Measurements from ENCODE around the gene GTF3C6.
"Not testable (repeated sequence)": the region's sequence is repeated elsewhere in the genome, so short reads cannot be mapped to it uniquely, and the experiment has no call there.

The GTF3C6 gene

GRCh38 chr6:110980227-110980626 is 21.7 kb downstream of the GTF3C6 start:
- DNase-seq, result no peak

- DNase-seq, result no peak
These were observed 22.1 kb downstream of the GTF3C6 start for GRCh38 chr6:110980648-110981047.

DNA sequence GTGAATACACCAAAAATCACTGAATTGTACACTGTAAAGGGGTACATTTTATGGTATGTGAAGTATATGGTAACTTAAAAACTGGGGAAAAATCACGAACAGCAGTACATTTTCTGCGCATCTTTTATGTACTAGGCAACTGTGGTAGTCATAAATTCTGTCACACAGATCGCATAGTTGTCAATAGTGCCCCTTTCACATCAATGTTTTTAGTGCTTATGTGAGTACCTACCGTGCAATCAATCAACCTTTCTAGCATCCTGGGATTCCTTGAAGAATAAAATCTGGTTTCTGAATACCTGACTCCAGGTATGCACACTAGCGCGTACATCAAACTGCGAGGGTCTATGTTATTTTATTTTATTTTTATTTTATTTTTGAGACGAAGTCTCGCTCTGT is 22.7 kb downstream of the GTF3C6 start:
- no peak for DNase-seq

DNA sequence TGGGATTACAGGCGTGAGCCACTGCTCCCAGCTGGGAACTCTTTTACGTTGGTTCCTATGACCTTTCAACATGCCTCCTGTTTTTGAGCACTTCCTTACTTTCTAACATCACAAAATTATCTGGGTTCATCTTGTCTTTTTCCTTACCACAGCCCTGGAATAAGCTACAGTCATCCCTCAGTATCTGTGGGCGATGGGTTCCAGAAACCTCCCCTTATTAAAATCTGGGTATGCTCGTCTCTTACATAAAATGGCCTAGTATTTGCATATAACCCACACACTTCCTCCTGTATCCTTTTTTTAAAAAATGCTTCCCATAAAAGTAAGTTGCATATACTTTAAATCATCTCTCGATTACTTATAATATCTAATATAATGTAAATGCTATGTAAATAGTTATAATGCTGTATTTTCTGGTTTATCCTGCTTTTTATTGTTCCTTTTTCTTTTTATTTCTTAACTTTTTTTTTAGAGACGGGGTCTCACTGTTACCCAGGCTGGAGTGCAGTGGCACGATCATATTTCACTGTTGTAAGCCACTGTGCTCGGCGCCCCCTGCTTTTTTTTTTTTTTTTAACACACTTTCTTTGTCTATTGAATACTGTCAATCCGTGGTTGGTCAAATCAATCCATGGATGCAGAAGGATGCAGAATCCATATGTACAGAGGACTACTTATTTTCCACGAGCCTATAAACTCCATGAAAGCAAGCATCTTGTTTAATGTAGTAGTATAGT is 32.5 kb downstream of the GTF3C6 start:
- no peak for DNase-seq

DNA sequence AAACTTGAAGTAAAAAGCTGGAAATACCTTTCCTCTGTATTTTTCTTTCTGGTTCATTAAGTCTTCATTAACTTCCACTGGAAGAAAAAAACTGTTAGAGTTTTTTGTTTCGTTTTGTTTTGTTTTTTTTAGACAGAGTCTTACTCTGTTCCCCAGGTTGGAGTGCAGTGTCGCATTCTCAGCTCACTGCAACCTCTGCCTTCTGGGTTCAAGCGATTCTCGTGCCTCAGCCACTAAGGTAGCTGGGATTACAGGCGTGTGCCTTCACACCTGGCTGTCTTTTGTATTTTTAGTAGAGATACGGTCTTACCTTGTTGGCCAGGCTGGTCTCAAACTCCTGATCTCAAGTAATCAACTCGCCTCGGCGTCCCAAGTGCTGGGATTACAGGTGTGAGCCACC is 38.2 kb downstream of the GTF3C6 start:
- no peak for DNase-seq

GRCh38 chr6:110999634-111000270 is 41.2 kb downstream of the GTF3C6 start:
- peak; percentile 9 for DNase-seq

- no peak for DNase-seq
These were observed 43.8 kb downstream of the GTF3C6 start for GRCh38 chr6:111002350-111002749.

GRCh38 chr6:111011360-111012142 is 53.0 kb downstream of the GTF3C6 start:
- DNase-seq, result peak; percentile 53

DNA sequence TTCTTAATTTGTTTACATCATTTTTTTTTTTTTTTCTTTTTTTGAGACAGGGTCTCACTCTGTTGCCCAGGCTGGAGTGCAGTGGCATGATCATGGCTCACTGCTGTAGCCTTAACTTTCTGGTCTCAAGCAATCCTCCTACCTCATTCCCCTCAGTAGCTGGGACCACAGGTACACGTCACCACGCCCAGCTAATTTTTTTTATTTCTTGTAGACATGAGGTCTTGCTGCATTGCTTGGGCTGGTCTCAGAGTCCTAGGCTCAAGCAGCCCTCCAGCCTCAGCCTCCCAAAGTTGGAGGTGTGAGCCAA is 53.6 kb downstream of the GTF3C6 start:
- DNase-seq, result no peak

- DNase-seq, result not testable (repeated sequence)
These were observed 54.0 kb downstream of the GTF3C6 start for GRCh38 chr6:111012520-111012919.

DNA sequence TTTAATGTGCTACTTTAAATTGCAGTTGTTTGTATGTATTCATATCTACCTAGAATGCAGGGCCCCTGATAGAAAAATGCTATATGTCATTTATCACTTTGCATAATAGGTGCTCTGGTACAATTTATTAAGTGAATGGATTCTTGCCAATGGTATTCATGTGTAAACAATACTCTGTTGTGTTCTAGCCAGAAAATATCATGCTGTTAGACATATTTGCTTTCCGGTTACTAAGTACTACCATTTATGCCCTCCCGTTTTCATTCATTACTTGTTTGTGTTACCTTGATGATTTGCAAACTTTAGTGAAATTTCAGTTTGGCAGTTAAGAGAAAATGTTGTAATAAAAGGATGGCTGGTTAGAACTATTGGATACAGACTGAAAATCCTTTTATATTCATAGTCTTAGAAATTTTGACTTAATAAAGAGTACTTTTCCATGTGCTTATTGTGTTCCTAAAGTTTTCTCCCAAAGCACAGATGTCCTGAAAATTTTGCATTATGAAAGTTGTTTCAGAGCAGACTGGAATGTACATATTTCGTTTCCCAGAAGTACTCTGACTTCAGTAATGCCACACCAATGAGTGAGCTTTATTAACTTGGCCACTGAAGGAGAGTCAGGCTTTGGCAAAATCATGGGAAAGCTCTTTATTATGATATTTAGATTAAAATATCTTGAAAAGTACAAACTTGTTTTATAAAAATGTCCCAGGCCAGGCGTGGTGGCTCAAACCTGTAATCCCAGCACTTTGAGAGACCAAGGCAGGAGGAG is 54.8 kb downstream of the GTF3C6 start:
- peak; percentile 80 for DNase-seq

- no peak for DNase-seq
These were observed 57.1 kb downstream of the GTF3C6 start for GRCh38 chr6:111015389-111016124.

GRCh38 chr6:111017241-111017640 is 58.7 kb downstream of the GTF3C6 start:
- not testable (repeated sequence) for DNase-seq

Data from NCI-H69 (cell line).